Activated T-cell treated with anti-CD3 and anti-CD28 coated beads, Interleukin-2, amount 50 U/mL, for 1 hour (primary cell): ENCODE measurements around the gene LYRM4.
"Not testable (repeated sequence)": the region's sequence is repeated elsewhere in the genome, so short reads cannot be mapped to it uniquely, and the experiment has no call there.

ENCODE experiments used
- DNase-seq: peaks from one replicate; pipeline ENCODE4 v3.0.0-alpha.2; 2020

LYRM4 gene

DNA sequence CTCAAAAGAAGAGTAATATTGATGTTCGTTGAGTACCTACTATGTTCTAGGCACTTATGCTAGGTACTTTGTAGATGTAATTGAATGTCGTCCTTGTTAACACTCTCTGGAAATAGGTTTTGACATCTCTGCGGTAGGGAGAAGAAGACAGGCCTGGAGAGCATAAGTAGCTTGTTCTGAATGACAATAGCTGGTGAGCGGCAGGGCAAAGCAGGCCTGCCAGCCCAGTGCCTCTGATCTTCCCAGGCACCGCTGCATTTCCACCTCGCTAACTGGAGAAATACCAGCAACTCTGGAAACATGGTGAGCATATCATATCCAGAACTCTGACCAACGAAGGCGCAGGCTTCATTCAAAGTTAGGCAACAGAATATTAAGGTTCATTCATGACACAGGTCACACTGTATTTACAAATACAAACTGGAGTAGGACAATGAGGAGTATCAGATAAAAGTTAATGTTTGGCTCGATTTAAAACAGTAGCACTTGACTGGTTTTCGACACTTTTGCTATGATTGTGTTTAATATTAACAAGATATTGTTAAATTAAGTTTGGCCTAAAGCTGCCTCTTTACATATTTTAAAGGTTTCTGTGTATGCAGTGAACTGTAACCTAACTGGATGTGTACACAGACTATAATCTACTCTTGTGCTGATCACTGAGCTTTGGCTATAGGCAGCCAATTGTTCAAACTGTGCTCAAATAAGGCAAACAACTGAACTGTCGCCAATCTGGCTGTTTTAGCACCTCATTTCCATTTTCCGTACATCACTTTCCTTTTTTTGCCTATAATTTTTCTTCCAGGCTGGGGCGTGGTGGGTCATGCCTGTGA, 121.5 kb downstream of the LYRM4 start:
- DNase-seq = no peak

DNA sequence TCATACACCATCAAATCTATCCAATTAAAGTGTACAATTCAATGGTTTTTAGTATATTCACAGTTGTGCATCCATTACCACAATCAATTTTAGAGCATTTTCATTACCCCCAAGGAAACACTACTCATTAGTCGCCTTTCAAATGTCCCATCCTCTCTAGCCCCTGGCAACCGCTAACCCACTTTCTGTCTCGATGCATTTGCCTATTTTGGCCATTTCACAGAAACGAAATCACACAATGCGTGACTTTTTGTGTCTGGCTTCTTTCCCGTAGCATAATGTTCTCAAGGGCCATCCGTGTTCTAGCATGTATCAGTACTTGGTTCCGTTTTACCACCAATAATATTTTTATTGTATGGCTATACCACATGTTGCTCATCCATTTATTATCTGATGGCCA, 123.9 kb downstream of the LYRM4 start:
- no peak for DNase-seq

DNA sequence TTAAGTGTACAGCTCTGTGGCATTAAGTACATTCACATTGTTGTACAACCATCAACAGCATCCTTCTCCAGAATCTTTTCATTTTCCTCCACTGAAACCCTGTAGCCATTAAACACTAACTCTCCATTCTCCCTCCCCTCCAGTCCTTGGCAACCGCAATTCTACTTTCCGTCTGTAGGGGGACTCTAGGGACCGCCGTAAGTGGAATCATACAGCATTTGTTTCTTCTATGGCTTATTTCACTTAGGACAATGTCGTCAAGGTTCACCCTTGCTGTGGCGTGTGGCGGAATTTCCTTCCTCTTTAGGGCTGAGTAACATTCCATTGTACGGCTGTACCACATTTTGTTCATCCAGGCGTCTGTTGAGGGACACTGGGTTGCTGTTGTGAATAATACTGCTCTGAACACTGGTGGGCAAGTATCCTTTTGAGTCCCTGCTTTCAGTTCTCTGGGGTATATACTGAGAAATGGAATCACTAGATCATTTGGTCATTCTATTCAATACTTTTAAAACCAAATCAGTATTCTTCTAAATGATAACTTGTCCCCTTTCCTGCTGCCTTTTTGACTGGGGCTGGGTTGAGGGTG, 124.9 kb downstream of the LYRM4 start:
- peak; percentile 31 for DNase-seq

DNA sequence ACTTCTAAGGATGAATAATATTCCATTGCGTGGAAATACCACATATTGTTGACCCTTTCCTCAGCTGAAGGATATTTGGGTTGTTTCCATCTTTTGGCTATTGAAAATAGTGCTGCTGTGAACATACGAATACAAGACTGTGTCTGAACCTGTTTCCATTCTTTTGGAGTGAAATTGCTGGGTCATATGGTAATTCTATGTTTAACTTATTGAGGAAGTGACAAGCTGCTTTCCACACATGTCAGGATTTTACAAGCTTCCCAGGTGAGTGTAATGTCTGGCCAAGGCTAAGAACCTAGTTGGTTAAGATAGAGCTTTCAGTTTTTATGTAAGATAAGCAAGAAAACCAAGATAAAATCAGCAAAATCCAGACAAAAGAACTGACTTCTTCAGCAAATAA, 126.8 kb downstream of the LYRM4 start:
- DNase-seq = no peak

DNA sequence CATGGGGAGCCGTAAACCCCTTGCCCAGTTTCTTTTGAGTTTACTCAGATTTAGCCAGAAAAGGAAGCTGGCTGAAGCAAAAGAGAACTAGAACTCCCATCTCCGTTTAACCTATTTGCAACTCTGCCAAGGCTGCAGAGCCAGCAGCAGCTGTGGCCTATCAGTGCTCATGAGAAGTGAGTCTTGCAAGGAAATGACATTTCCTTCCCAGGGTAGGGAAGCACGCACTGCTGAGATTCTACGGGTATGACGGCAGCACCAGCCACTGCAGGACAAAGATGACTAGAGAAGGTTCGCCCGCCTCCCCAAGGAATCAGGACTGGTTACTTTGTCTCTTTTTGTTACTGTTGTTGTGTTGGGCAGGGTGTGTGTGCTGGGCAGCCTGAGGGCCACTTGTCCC, 128.0 kb downstream of the LYRM4 start:
- no peak for DNase-seq

DNA sequence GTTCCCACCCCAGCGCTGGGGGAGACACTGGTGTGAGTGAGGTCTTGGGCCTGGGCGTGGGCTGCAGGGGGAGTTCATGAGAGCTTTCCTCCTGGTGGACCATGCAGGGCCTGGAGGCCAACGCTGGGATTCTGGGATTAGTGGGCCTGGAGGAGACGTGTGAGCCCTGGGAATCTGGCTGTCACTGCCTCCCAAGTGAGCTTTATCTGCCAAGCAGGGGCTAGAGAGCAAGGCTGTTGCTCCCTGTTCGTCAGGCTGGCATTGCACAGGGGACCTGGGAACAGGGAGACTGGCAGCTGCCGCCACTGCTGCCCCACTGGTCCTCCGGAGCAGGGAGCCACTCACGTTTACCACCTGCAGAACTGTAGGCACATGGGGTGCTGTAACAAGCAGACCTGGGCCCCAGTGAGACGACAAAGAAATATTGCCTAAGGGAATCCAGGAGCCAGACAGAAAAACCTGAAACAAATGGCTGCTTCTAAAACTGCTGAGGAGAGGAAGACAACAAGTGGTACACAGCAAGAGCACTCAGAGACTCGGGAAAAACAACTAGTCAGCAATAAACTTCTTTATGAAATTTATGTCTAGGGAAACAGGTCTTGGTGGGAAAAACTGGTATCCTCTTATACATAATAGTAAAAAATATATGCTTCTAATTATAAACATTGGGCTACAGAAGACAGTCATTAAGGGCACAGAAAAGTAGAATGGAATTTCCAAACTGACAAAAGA, 130.4 kb downstream of the LYRM4 start:
- DNase-seq = no peak

DNA sequence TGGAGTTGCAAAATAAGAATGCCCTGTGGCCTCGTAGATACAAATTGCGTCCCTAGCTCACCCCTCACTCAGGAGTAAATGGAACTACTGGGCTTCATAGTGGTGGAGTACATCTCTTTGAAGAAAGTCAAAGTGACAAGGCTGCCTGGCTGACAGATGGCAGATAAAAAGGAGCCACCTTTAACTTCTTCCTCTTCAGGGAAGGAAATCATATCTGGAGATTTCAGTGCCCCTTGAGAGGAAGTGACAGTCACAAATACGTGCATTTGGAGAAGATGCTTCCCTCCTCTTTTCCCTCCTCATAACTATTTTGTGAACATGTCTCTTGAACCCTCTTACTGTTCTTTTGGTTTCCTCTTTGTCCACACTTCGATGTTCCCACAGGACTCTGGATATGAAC, 132.4 kb downstream of the LYRM4 start:
- no peak for DNase-seq

DNA sequence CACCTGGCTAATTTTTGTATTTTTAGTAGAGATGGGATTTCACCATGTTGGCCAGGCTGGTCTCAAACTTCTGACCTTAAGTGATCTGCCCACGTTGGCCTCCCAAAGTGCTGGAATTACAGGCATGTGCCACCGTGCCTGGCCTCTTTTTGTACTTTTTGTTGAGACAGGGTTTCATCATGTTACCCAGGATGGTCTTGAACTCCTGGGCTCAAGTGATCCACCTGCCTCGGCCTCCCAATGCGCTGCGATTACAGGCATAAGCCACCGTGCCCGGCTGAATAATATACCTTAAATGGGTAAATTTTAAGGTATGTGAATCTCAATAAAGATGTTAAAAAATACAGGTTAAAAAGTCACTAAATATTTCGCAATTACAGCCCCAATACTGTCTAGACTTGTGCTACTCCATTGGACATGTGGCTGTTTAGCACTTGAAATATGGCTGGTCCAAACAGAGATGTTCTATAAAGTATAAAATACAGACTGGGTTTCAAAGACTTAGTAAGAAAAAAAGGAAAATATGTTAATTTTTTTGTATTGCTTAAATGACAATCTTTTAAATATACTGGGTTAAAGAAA, 133.6 kb downstream of the LYRM4 start:
- no peak for DNase-seq

DNA sequence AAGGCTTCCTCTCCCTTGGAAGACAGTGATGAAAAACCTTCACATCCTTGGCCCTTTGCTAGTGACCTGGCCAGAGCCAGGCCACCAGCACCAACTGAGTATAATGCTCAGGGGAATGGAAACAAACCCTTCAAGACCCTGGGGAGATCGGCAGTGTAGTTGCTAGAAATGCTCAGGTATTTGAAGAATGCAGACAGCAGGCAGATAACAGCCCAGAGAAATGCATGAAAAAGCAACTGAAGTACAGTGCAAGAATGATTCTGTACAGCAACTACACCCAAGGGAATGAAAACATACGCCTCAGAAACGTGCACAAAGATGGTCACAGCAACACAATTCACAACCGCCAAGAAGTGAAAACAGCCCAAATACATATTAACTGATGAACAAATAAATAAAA, 134.5 kb downstream of the LYRM4 start:
- DNase-seq = no peak

DNA sequence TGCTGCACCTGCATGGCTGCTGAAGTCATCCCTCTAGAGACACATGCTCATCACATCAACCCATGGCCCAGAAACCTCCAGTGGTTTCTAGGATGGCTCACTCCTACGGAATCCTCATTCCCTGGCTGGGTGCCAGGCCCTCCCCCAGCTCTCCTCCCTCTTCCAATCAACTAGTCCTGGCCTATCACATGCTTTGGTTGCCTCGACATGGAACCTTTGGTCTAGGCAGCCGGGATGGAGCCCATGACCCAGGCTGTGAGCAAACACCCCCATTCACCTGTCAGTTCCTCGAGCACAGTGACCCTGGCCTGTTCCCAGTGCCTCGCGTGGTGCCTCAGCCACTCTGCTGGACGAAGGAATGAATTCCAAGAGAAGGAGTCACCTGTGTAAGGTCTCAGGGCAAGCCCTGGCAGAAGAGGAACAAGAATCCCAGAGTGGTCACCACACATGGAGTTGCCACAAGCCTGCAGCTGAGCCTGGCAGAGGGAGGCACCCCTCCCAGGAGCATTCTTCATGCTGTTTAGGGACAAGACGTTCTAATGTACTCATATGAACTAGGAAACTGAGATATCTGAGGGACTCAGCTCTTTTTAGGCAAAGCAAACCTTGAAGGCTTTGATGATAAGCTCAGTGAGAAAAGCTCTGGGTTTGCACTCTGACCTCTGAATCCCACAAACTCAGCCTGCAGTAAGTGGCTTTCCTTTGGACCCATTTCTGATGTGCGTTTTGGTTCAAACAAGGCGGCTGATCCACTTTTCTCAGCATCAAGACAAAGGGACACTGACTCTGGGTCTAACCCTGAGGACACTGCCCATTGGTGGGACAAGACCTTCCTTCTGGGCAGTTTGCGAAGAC, 135.4 kb downstream of the LYRM4 start:
- DNase-seq = no peak

DNA sequence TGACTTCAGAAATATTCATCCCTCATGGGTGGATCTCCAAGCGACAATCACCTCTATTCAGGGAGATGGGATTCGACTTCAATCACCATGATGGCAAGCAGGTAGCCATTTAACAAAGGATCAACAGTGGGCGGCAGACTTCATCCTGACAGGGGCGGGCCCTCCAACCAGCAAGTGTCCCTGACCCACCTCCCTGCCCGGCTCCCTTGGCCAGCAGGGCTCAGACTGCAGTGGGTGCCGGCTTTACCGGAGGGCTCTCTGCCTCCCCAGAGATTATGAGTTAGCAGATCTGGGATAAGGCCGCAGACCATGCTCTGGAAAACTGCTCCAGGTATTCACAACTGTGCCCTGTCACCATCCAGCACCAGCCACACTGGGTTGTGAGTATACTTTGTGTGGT, 136.2 kb downstream of the LYRM4 start:
- no peak for DNase-seq

DNA sequence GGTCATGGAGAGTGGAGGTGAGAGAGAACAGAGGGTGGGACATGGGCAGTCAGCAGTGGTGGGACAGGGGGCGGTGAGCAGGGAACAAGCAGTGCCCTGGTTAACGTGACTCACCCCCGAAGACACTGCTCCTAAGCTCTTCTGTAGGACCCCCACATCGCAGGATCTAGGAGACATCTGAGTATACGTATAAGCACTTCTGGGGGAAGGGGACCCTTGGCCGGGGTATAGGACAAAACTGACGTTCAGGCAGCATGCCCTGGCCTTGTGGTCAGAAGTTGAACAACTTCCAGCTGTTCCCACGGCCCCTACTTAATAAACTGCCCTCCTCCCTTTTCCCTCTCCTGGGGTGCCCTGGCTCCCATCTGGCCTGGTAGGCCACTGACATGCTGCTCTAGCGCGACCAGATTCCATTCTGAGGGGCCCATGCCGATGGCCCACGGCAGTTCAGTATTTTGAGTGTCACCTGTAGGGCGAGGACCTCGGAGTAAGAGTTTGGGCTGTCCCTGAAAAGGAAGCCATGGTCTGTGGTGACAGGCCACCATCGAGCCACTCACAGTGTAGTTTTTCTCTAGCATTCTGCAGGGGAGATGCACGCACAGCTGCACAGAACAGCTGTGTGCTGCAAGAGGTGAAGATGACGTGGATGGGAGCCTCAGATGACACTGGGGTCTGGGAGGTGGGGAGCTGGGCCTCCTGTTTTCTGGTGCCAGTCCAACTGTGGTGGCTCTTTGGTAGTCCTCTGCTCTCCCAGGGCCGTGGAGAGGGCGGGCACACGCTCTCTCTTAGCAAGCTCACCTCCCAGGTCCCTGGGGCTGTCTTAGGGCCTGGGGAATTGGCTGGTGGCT, 137.2 kb downstream of the LYRM4 start:
- no peak for DNase-seq

DNA sequence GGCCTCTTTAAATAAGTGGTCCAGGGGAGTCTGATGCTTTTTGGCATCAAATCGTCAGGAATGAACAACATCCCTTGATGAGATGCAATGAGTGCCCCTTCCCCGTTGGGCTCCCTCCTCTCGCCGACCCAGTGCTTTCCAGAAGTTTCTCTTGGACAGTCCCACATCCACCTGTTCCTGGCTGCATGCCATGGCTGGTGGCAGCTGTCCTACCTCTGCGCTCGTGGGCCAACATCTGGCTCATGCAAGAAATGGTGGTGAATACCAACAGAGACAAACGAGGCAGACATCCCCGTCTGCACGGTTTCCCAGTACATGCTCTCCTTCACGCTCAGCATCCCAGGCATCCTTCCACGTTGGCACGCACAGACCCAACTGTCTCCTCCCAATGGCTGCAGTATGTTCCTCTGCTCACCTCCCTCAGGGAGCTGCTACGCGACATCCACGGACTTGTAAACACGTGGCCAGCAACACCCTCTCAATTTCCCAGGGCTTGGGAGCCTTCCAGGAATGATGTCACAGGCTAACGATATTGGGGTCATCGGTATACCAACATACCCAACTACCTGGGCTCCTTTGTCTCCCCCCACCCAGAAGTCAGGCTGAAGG, 138.1 kb downstream of the LYRM4 start:
- no peak for DNase-seq

DNA sequence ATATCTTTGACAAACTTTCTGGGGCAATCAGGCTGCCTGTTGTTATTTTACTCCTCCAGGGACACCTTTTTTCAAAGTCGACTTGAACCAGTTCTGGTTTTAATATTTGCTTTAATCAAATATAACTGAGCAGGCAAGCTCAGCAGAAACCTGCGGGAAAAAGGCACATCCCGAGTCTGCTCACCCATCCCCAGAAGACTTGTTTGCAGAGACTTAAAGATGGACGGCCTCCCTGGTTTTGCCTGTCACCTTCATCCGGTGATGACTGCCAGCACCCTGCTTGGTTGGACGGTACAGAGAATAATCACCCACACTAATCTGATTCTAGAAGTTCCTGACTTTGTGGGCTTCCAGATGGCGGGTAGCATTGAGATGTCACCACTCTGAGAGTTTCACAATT, 138.8 kb downstream of the LYRM4 start:
- DNase-seq = no peak

DNA sequence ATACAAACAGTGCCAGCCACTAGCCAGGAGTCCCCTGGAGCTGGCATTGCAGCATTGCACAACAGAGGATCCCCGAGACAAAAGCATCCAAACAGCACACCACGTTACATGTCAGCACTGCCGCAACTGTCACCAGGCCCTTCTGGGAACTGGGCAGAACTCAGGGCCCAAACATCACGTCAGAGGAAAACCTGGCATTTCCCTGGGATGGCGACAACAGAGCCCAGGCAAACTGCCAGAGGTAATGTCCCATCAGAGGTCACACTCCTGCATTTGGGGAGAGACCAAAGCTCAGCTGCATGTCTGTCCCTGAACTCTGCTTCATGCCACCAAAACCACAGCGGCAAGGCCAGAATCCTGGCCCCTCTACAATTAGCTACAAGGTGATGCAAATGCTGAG, 139.3 kb downstream of the LYRM4 start:
- DNase-seq = no peak

DNA sequence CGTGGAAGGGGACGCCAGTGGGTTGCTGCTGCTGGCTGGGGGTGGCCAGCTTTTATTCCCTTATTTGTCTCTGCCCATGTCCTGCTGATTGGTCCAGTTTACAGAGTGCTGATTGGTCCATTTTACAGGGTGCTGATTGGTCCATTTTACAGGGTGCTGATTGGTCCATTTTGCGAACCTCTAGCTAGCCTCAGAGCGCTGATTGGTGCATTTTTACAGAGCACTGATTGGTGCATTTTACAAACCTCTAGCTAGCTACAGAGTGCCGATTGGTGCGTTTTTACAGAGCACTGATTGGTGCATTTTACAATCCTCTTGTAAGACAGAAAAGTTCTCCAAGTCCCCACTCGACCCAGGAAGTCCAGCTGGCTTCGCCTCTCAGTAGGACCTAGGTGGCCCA, 140.2 kb downstream of the LYRM4 start:
- DNase-seq = not testable (repeated sequence)

DNA sequence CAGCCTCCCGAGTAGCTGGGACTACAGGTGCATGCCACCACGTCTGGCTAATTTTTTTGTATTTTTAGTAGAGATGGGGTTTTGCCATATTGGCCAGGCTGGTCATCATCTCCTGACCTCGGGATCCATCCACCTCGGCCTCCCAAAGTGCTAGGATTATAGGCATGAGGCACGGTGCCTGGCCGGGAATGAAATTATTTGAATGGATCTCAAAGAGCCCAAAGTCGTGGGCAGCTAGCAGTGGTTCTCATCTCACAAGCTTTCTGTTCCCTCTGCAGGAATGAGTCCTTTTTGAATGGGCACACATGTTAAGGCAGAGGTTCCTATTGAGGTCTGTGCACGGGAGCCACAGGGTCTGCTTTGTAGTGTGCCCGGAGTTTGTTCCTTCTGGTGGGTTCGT, 140.7 kb downstream of the LYRM4 start:
- DNase-seq = no peak

DNA sequence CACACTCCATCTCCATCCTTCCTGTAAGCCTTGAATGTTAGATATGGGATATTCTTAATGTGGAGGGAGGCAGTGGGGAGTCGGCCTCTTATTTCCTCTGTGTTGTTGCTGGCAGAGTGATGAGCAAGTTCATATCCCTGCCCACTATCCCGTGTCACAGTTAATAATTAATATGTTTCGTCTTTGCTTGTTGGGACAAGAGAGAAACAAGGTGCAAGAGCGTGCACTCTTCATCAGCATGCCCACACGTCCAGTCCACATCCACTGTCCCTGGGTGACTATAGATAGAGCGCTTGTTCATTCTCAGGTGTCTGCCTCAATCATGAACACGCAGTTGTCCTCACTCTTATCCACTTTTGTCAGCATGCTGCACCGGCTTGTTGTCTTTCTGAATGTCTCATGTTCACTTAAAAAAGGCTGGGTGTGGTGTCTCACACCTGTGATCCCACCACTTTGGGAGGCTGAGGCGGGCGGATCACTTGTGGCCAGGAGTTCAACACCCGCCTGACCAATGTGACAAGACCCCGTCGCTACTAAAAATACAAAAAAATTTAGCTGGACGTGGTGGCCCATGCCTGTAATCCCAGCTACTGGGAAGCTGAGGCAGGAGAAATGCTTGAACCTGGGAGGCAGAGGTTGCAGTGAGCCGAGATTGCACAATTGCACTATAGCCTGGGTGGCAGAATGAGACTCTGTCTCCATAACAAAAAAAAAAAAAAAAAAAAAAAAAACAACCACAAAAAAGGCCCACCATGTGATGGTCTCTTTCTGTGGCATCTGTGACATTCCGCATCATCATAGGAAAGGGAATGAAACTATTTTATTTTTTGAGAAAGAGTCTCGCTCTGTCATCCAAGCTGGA, 141.4 kb downstream of the LYRM4 start:
- no peak for DNase-seq

DNA sequence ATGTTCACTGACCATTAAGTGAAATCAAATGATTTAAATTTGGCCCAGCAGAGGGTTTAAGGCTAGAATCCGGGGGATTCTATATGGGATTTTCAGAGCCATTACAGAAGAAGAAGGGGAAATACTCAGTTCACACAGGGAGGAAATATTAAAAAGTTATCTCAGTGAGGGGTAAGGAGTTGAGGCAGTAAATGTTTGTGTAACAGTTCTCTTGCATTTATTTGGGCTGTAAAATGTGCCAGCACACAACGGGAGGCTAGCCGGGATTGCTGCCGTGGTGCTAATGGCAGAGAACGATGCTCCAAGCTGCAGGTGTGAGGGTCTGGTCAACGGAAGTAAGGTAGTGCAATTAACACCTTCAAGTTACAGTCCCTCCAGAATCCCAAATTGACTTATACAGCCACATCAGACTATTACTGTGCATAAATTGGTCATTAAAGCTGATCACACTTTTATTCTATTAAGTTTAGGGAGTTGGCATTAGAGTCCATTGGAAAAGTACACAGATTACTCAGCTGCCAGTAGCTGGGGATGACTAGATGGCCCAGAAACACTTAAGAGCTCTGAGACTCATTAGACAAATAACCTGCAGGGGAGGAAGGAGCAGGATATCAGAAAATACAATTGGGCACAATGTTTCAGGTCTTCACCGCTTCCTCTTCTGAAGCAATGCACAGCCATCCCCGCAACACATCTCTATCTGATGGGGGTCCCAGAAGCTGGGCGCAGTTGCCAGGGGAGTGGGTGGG, 144.3 kb downstream of the LYRM4 start:
- DNase-seq = no peak

DNA sequence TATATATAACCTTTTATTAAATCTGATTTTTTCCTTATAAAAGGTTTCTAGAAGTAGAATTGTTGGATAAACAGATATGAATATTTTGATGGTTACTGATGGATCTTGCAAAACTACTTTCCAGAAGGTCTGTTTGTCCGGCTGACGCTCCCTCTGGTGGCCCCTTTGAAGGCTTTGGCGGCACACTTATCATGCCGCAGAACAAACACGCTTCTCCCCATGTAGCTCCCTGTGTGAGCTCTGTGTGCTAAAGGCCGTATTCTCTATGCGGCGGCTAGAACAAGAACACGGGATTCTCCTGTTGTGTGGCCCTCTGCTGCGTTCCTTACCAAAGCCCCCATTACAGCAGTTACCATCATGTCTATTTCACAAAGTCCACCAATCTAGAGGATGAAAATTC, 145.6 kb downstream of the LYRM4 start:
- DNase-seq = no peak
